Activated naive CD8-positive, alpha-beta T cell treated with anti-CD3 and anti-CD28 coated beads for 36 hours (primary cell): ENCODE results near the gene DNAH11. TPM values are rescaled to one million over a fixed set of nuclear protein-coding genes. Genes with fewer than 3 reads are reported as not detected.

Experiments
- DNase-seq: peaks from one replicate; pipeline ENCODE4 v3.0.0; 2021
- H3K27ac Mint-ChIP-seq: one replicate; pipeline ENCODE4 v1.8.0; 2022; ENCODE audit warnings: mild to moderate bottlenecking, moderate library complexity, mixed read lengths
- H3K27me3 Mint-ChIP-seq: one replicate; pipeline ENCODE4 v1.8.0; 2022; ENCODE audit warnings: mild to moderate bottlenecking, mixed read lengths
- H3K36me3 Mint-ChIP-seq: one replicate; pipeline ENCODE4 v1.8.0; 2021; ENCODE audit warnings: mild to moderate bottlenecking, mixed read lengths
- H3K4me1 Mint-ChIP-seq: one replicate; pipeline ENCODE4 v1.8.0; 2021; ENCODE audit warnings: mixed read lengths
- H3K4me3 Mint-ChIP-seq: one replicate; pipeline ENCODE4 v1.8.0; 2022; ENCODE audit warnings: mild to moderate bottlenecking, moderate library complexity, mixed read lengths
- H3K9me3 Mint-ChIP-seq: one replicate; pipeline ENCODE4 v1.8.0; 2022; ENCODE audit warnings: mixed read lengths
- total RNA-seq, 2 experiments: library from RNA; stranded (reverse); gene quantifications; one replicate each; pipeline ENCODE4 v1.2.3, GENCODE V29; 2021

Gene DNAH11
- total RNA-seq, 2 experiments from 2014 or later, result 0.02 TPM; not detected in 1

GRCh38 chr7:21618706-21619105 lies 75.9 kb downstream of the DNAH11 start:
- Mint-ChIP-seq H3K9me3 (peaks cover 2% of the 10 kb centered on the region), H3K27ac (no peak overlapping the region), H3K4me1 (no peaks in the 10 kb centered on the region), H3K27me3 (peaks cover 11% of the 10 kb centered on the region), H3K4me3 (no peak overlapping the region), H3K36me3 (no peaks in the 10 kb centered on the region)
- DNase-seq, result no peak

- H3K36me3 Mint-ChIP-seq, result no peaks in the 10 kb centered on the region
- H3K27me3 Mint-ChIP-seq, result peaks cover 11% of the 10 kb centered on the region
- no peak overlapping the region for H3K4me3 Mint-ChIP-seq
- peaks cover 2% of the 10 kb centered on the region for H3K9me3 Mint-ChIP-seq
- no peak overlapping the region for H3K27ac Mint-ChIP-seq
- DNase-seq, result no peak
- no peaks in the 10 kb centered on the region for H3K4me1 Mint-ChIP-seq
Observed at GRCh38 chr7:21620054-21620453, 77.2 kb downstream of the DNAH11 start.

GRCh38 chr7:21624320-21624719 lies 81.5 kb downstream of the DNAH11 start:
- H3K36me3 Mint-ChIP-seq, result no peaks in the 10 kb centered on the region
- DNase-seq, result no peak
- H3K4me1 Mint-ChIP-seq, result peaks cover 8% of the 10 kb centered on the region
- no peak overlapping the region for H3K27ac Mint-ChIP-seq
- peaks cover 8% of the 10 kb centered on the region for H3K9me3 Mint-ChIP-seq
- peaks cover 6% of the 10 kb centered on the region for H3K27me3 Mint-ChIP-seq
- H3K4me3 Mint-ChIP-seq, result no peak overlapping the region

- no peak for DNase-seq
- Mint-ChIP-seq H3K27ac (no peak overlapping the region), H3K4me1 (no peaks in the 10 kb centered on the region), H3K27me3 (peaks cover 11% of the 10 kb centered on the region), H3K36me3 (peaks cover 4% of the 10 kb centered on the region), H3K9me3 (no peaks in the 10 kb centered on the region), H3K4me3 (no peak overlapping the region)
Observed at GRCh38 chr7:21636694-21637093, 93.9 kb downstream of the DNAH11 start.

GRCh38 chr7:21639206-21639868 lies 96.5 kb downstream of the DNAH11 start:
- no peak overlapping the region for H3K27ac Mint-ChIP-seq
- no peak for DNase-seq
- H3K4me3 Mint-ChIP-seq, result no peak overlapping the region
- H3K4me1 Mint-ChIP-seq, result no peaks in the 10 kb centered on the region
- H3K27me3 Mint-ChIP-seq, result peaks cover 18% of the 10 kb centered on the region
- no peaks in the 10 kb centered on the region for H3K9me3 Mint-ChIP-seq
- H3K36me3 Mint-ChIP-seq, result no peaks in the 10 kb centered on the region

- H3K27me3 Mint-ChIP-seq, result peaks cover 18% of the 10 kb centered on the region
- H3K4me3 Mint-ChIP-seq, result no peak overlapping the region
- H3K4me1 Mint-ChIP-seq, result no peaks in the 10 kb centered on the region
- H3K27ac Mint-ChIP-seq, result no peak overlapping the region
- H3K36me3 Mint-ChIP-seq, result no peaks in the 10 kb centered on the region
- DNase-seq, result no peak
- H3K9me3 Mint-ChIP-seq, result no peaks in the 10 kb centered on the region
Observed at GRCh38 chr7:21640105-21640504, 97.3 kb downstream of the DNAH11 start.

- no peaks in the 10 kb centered on the region for H3K4me1 Mint-ChIP-seq
- H3K4me3 Mint-ChIP-seq, result no peak overlapping the region
- H3K27ac Mint-ChIP-seq, result no peak overlapping the region
- peaks cover 18% of the 10 kb centered on the region for H3K27me3 Mint-ChIP-seq
- H3K36me3 Mint-ChIP-seq, result no peaks in the 10 kb centered on the region
- H3K9me3 Mint-ChIP-seq, result no peaks in the 10 kb centered on the region
- no peak for DNase-seq
Observed at GRCh38 chr7:21641546-21641945, 98.7 kb downstream of the DNAH11 start.

GRCh38 chr7:21642422-21642821 lies 99.6 kb downstream of the DNAH11 start:
- Mint-ChIP-seq H3K9me3 (peaks cover 3% of the 10 kb centered on the region), H3K36me3 (peaks cover 5% of the 10 kb centered on the region), H3K4me1 (no peaks in the 10 kb centered on the region), H3K4me3 (no peak overlapping the region), H3K27me3 (peaks cover 18% of the 10 kb centered on the region), H3K27ac (no peak overlapping the region)
- no peak for DNase-seq

GRCh38 chr7:21651697-21652096 lies 108.9 kb downstream of the DNAH11 start:
- no peak for DNase-seq
- H3K9me3 Mint-ChIP-seq, result peaks cover 3% of the 10 kb centered on the region
- H3K27me3 Mint-ChIP-seq, result no peaks in the 10 kb centered on the region
- peaks cover 5% of the 10 kb centered on the region for H3K36me3 Mint-ChIP-seq
- no peak overlapping the region for H3K4me3 Mint-ChIP-seq
- H3K27ac Mint-ChIP-seq, result no peak overlapping the region
- no peaks in the 10 kb centered on the region for H3K4me1 Mint-ChIP-seq

- Mint-ChIP-seq H3K27me3 (peaks cover 4% of the 10 kb centered on the region), H3K27ac (no peak overlapping the region), H3K4me3 (no peak overlapping the region), H3K4me1 (no peaks in the 10 kb centered on the region), H3K9me3 (no peaks in the 10 kb centered on the region), H3K36me3 (no peaks in the 10 kb centered on the region)
- no peak for DNase-seq
Observed at GRCh38 chr7:21653623-21654022, 110.8 kb downstream of the DNAH11 start.

- peaks cover 4% of the 10 kb centered on the region for H3K27me3 Mint-ChIP-seq
- no peaks in the 10 kb centered on the region for H3K4me1 Mint-ChIP-seq
- H3K36me3 Mint-ChIP-seq, result no peaks in the 10 kb centered on the region
- H3K4me3 Mint-ChIP-seq, result no peak overlapping the region
- H3K9me3 Mint-ChIP-seq, result peaks cover 2% of the 10 kb centered on the region
- no peak for DNase-seq
- H3K27ac Mint-ChIP-seq, result no peak overlapping the region
Observed at GRCh38 chr7:21656081-21656480, 113.2 kb downstream of the DNAH11 start.

GRCh38 chr7:21656796-21657195 lies 114.0 kb downstream of the DNAH11 start:
- no peaks in the 10 kb centered on the region for H3K4me1 Mint-ChIP-seq
- H3K27me3 Mint-ChIP-seq, result peaks cover 4% of the 10 kb centered on the region
- H3K4me3 Mint-ChIP-seq, result no peak overlapping the region
- peaks cover 6% of the 10 kb centered on the region for H3K9me3 Mint-ChIP-seq
- DNase-seq, result no peak
- no peak overlapping the region for H3K27ac Mint-ChIP-seq
- H3K36me3 Mint-ChIP-seq, result no peaks in the 10 kb centered on the region

- H3K9me3 Mint-ChIP-seq, result no peaks in the 10 kb centered on the region
- H3K36me3 Mint-ChIP-seq, result no peaks in the 10 kb centered on the region
- no peak overlapping the region for H3K27ac Mint-ChIP-seq
- H3K4me3 Mint-ChIP-seq, result no peak overlapping the region
- H3K4me1 Mint-ChIP-seq, result peaks cover 8% of the 10 kb centered on the region
- H3K27me3 Mint-ChIP-seq, result no peaks in the 10 kb centered on the region
- no peak for DNase-seq
Observed at GRCh38 chr7:21670496-21670895, 127.7 kb downstream of the DNAH11 start.

GRCh38 chr7:21671859-21672258 lies 129.0 kb downstream of the DNAH11 start:
- Mint-ChIP-seq H3K4me1 (peaks cover 8% of the 10 kb centered on the region), H3K27me3 (no peaks in the 10 kb centered on the region), H3K27ac (peak overlapping the region; percentile 12), H3K36me3 (no peaks in the 10 kb centered on the region), H3K4me3 (no peak overlapping the region), H3K9me3 (no peaks in the 10 kb centered on the region)
- DNase-seq, result no peak

GRCh38 chr7:21675255-21675654 lies 132.4 kb downstream of the DNAH11 start:
- Mint-ChIP-seq H3K4me1 (peaks cover 8% of the 10 kb centered on the region), H3K9me3 (no peaks in the 10 kb centered on the region), H3K4me3 (no peak overlapping the region), H3K36me3 (no peaks in the 10 kb centered on the region), H3K27me3 (no peaks in the 10 kb centered on the region), H3K27ac (no peak overlapping the region)
- no peak for DNase-seq

GRCh38 chr7:21690705-21691104 lies 147.9 kb downstream of the DNAH11 start:
- Mint-ChIP-seq H3K36me3 (peaks cover 2% of the 10 kb centered on the region), H3K4me3 (no peak overlapping the region), H3K27ac (no peak overlapping the region), H3K9me3 (no peaks in the 10 kb centered on the region), H3K4me1 (no peaks in the 10 kb centered on the region), H3K27me3 (peaks cover 3% of the 10 kb centered on the region)
- DNase-seq, result no peak
